Uterus (tissue), 4 donors: ENCODE results near the gene TAPBP. TPM values are rescaled to one million over a fixed set of nuclear protein-coding genes. Genes with fewer than 3 reads are reported as not detected.

Experiments used
- DNase-seq, 2 donors: peaks; one replicate each; pipeline ENCODE4 v3.0.0-alpha.2; 2019 to 2020
- H3K27ac ChIP-seq, 2 donors: fragments of 200-600 bp; sonication (generic); 1 replicate in 1 of 2; 2 replicates in 1 of 2; pipeline ENCODE4 v1.5.1; 2016 to 2018
- H3K27me3 ChIP-seq, 2 donors: fragments of 200-600 bp; sonication (generic); one replicate each; pipeline ENCODE4 v1.5.1; 2018 to 2019; ENCODE audit warnings: control low read depth in 1 of 2
- H3K36me3 ChIP-seq, 2 donors: fragments of 200-600 bp; sonication (generic); one replicate each; pipeline ENCODE4 v1.5.1; 2019; ENCODE audit warnings: control low read depth in 1 of 2
- H3K4me1 ChIP-seq, 2 donors: fragments of 200-600 bp; sonication (generic); one replicate each; pipeline ENCODE4 v1.5.1; 2018 to 2019; ENCODE audit warnings: control low read depth in 1 of 2
- H3K4me3 ChIP-seq, 2 donors: fragments of 200-600 bp; sonication (generic); 1 replicate in 1 of 2; 2 replicates in 1 of 2; pipeline ENCODE4 v1.5.1; 2018 to 2019; ENCODE audit warnings: mild to moderate bottlenecking in 1 of 2
- H3K9me3 ChIP-seq, 2 donors: fragments of 200-600 bp; sonication (generic); one replicate each; pipeline ENCODE4 v1.5.1; 2019; ENCODE audit warnings: control low read depth in 1 of 2
- POLR2A ChIP-seq, 2 donors: fragments of 450-650 bp; IDR thresholded peaks; one replicate each; pipeline ENCODE4 v1.6.1; 2016; ENCODE audit warnings: antibody characterized with exemption in 2 of 2, mild to moderate bottlenecking in 1 of 2, moderate library complexity in 1 of 2
- intact Hi-C: fragments of 100-400 bp; cut with DNase I; formaldehyde crosslinking; loops from one replicate; pipeline ENCODE4 v1.15.1; 2023; ENCODE audit warnings: low total_unique reads
- microRNA-seq: library from miRNA; unstranded; fragments of <30 nt; microRNA quantifications from one replicate; pipeline ENCODE4, GENCODE V29; 2016; ENCODE audit warnings: borderline microRNAs expressed, borderline replicate concordance
- total RNA-seq, 4 donors: library from RNA; depleted of rRNA in 3 of 4; stranded (reverse); fragments of >200 nt in 3 of 4; gene quantifications; one replicate each; pipeline versions ENCODE4 v1.1.0 to v1.2.4, GENCODE V29; 2014 to 2023
- TF ChIP-seq, protein P1 (sequence below), 4 experiments: fragments of 200-600 bp in 2 of 4; fragments of 450-650 bp in 2 of 4; sonication (generic) in 2 of 4; IDR thresholded peaks; one replicate each; pipeline ENCODE4 v1.5.1; 2016 to 2019; ENCODE audit warnings: antibody characterized with exemption in 4 of 4, mild to moderate bottlenecking in 2 of 4, moderate library complexity in 1 of 4
- donor health status: DM: yes; HTN: yes; CAD: no.

TAPBP gene
- total RNA-seq, 4 donors from 2014 or later = 17.6 to 83.9 (median 41.4) TPM

DNA sequence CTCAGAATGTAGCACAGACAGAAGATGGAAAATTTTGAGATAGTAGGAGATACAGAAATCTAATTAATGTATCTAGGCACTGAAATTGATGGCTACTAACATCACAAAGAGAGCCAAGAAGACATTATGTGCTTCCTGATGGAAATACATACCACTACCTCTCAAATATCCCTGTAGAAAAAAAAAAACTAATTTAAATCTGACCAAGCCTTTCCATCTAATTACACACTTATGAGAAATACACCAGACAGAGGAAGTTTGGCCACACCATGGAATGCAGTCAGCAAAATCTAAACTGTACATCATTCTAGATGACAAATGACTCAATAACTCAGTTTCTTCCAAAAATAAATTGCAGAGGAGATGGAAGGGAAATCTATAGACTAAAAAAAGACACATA lies 61.1 kb downstream of the TAPBP start:
- Histone ChIP-seq H3K4me1 (no peaks in the 10 kb centered on the region), H3K4me3 (no peak overlapping the region), H3K9me3 (no peaks in the 10 kb centered on the region), H3K27ac (no peak overlapping the region), H3K36me3 (no peaks in the 10 kb centered on the region), H3K27me3 (no peaks in the 10 kb centered on the region)
- TF ChIP-seq, protein P1, sequence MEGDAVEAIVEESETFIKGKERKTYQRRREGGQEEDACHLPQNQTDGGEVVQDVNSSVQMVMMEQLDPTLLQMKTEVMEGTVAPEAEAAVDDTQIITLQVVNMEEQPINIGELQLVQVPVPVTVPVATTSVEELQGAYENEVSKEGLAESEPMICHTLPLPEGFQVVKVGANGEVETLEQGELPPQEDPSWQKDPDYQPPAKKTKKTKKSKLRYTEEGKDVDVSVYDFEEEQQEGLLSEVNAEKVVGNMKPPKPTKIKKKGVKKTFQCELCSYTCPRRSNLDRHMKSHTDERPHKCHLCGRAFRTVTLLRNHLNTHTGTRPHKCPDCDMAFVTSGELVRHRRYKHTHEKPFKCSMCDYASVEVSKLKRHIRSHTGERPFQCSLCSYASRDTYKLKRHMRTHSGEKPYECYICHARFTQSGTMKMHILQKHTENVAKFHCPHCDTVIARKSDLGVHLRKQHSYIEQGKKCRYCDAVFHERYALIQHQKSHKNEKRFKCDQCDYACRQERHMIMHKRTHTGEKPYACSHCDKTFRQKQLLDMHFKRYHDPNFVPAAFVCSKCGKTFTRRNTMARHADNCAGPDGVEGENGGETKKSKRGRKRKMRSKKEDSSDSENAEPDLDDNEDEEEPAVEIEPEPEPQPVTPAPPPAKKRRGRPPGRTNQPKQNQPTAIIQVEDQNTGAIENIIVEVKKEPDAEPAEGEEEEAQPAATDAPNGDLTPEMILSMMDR (IDR thresholded peaks at IDR 0.05) = no peak
- no peak for TF ChIP-seq POLR2A (IDR thresholded peaks at IDR 0.05)
- no peak for DNase-seq
- intact Hi-C loops = no loop called here

- intact Hi-C loops = no loop called here
- TF ChIP-seq, protein P1 (IDR thresholded peaks at IDR 0.05) = no peak
- TF ChIP-seq POLR2A (IDR thresholded peaks at IDR 0.05) = no peak
- Histone ChIP-seq H3K4me3 (no peak overlapping the region), H3K27me3 (no peaks in the 10 kb centered on the region), H3K36me3 (no peaks in the 10 kb centered on the region), H3K27ac (no peak overlapping the region), H3K9me3 (no peaks in the 10 kb centered on the region), H3K4me1 (no peaks in the 10 kb centered on the region)
- DNase-seq = no peak
These were observed 62.4 kb downstream of the TAPBP start for GRCh38 chr6:33251395-33252012.

GRCh38 chr6:33250731-33251130 lies 63.1 kb downstream of the TAPBP start:
- no peak for TF ChIP-seq POLR2A (IDR thresholded peaks at IDR 0.05)
- TF ChIP-seq, protein P1 (IDR thresholded peaks at IDR 0.05) = no peak
- intact Hi-C loops = no loop called here
- no peaks in the 10 kb centered on the region for H3K27me3 ChIP-seq
- H3K4me1 ChIP-seq = no peaks in the 10 kb centered on the region
- H3K4me3 ChIP-seq = no peak overlapping the region
- H3K9me3 ChIP-seq = no peaks in the 10 kb centered on the region
- H3K36me3 ChIP-seq = no peaks in the 10 kb centered on the region
- H3K27ac ChIP-seq = peak overlapping the region in 1 of 2 donors; percentile 92
- no peak for DNase-seq

GRCh38 chr6:33249732-33250630 lies 63.9 kb downstream of the TAPBP start:
- peak overlapping the region; percentile 92 to 95 for H3K27ac ChIP-seq
- H3K9me3 ChIP-seq = no peaks in the 10 kb centered on the region
- no peaks in the 10 kb centered on the region for H3K27me3 ChIP-seq
- no peaks in the 10 kb centered on the region for H3K36me3 ChIP-seq
- peak overlapping the region; percentile 49 to 66 for H3K4me3 ChIP-seq
- peak; percentile 26 to 27 for DNase-seq
- H3K4me1 ChIP-seq = no peaks in the 10 kb centered on the region
- TF ChIP-seq, protein P1 (IDR thresholded peaks at IDR 0.05) = no peak
- TF ChIP-seq POLR2A (IDR thresholded peaks at IDR 0.05) = no peak
- intact Hi-C loops = loop anchor here (5.0 kb wide), 1 partner anchor 88 kb away; no protein-coding TSS in a partner anchor

Small RNA genes lying within 50 kb of the gene (microRNA-seq; reads per million reads assigned to microRNA genes)
- gene MIR6834 = not detected
- gene MIR6873 = not detected

Other genes with a start within 250 kb of the TAPBP start
- gene HLA-DPA1, start 240.4 kb downstream of the TAPBP start, total RNA-seq = 100 to 1,000 TPM in 2 of 4 donors, 10 to 100 TPM in 2; 48.0 to 187 (median 135) TPM
- 100 to 1,000 TPM in 1 of 4 donors, 10 to 100 TPM in 3; 19.8 to 108 (median 43.6) TPM for gene HLA-DPB1, start 238.1 kb downstream of the TAPBP start, total RNA-seq
- 1 to 10 TPM in 2 of 4 donors, under 1 TPM in 2; under 0.01 to 2.6 (median 1.0) TPM for gene COL11A2, start 121.6 kb downstream of the TAPBP start, total RNA-seq
- 10 to 100 TPM; 28.6 to 71.0 (median 34.0) TPM for gene RXRB, start 113.4 kb downstream of the TAPBP start, total RNA-seq
- gene SLC39A7, start 113.2 kb downstream of the TAPBP start, total RNA-seq = 10 to 100 TPM; 53.8 to 87.8 (median 57.5) TPM
- 10 to 100 TPM in 1 of 4 donors, 1 to 10 TPM in 2, not detected in 1; 2.6 to 11.3 (median 5.8) TPM for gene HSD17B8, start 109.4 kb downstream of the TAPBP start, total RNA-seq
- 10 to 100 TPM in 3 of 4 donors, 1 to 10 TPM in 1; 1.8 to 66.9 (median 30.1) TPM for gene RING1, start 105.6 kb downstream of the TAPBP start, total RNA-seq
- 10 to 100 TPM; 12.8 to 58.4 (median 37.5) TPM for gene VPS52, start 42.2 kb downstream of the TAPBP start, total RNA-seq
- 1,000 to 10,000 TPM; 2,386 to 5,510 (median 4,061) TPM for gene RPS18, start 42.0 kb downstream of the TAPBP start, total RNA-seq
- gene B3GALT4, start 37.0 kb downstream of the TAPBP start, total RNA-seq = 10 to 100 TPM in 3 of 4 donors, 1 to 10 TPM in 1; 5.5 to 15.9 (median 14.3) TPM
- 10 to 100 TPM; 17.9 to 60.3 (median 31.7) TPM for gene WDR46, start 24.8 kb downstream of the TAPBP start, total RNA-seq
- 10 to 100 TPM; 13.6 to 33.5 (median 21.6) TPM for gene PFDN6, start 24.5 kb downstream of the TAPBP start, total RNA-seq
- 100 to 1,000 TPM in 1 of 4 donors, 10 to 100 TPM in 3; 34.4 to 118 (median 36.0) TPM for gene RGL2, start 15.1 kb downstream of the TAPBP start, total RNA-seq
- gene ZBTB22, start 3.7 kb upstream of the TAPBP start, total RNA-seq = 10 to 100 TPM in 2 of 4 donors, 1 to 10 TPM in 2; 3.8 to 31.3 (median 16.0) TPM
- 100 to 1,000 TPM in 1 of 4 donors, 10 to 100 TPM in 3; 18.2 to 120 (median 32.3) TPM for gene DAXX, start 8.9 kb upstream of the TAPBP start, total RNA-seq
- 10 to 100 TPM in 1 of 4 donors, 1 to 10 TPM in 1, not detected in 2; 1.8 to 20.0 TPM for gene KIFC1, start 77.7 kb upstream of the TAPBP start, total RNA-seq
- gene PHF1, start 96.9 kb upstream of the TAPBP start, total RNA-seq = 100 to 1,000 TPM in 1 of 4 donors, 10 to 100 TPM in 3; 10.5 to 147 (median 35.3) TPM
- gene CUTA, start 104.0 kb upstream of the TAPBP start, total RNA-seq = 100 to 1,000 TPM in 1 of 4 donors, 10 to 100 TPM in 3; 10.8 to 135 (median 72.7) TPM
- 10 to 100 TPM; 11.5 to 67.6 (median 14.4) TPM for gene SYNGAP1, start 106.0 kb upstream of the TAPBP start, total RNA-seq
- gene ZBTB9, start 140.5 kb upstream of the TAPBP start, total RNA-seq = 10 to 100 TPM in 1 of 4 donors, 1 to 10 TPM in 1, under 1 TPM in 2; under 0.01 to 12.0 (median 4.7) TPM